Sigmoid colon (tissue), 3 donors: ENCODE data around the gene SRD5A1.

Experiments
- CTCF ChIP-seq, 4 experiments: fragments of 450-650 bp in 3 of 4; fragments of 200-600 bp in 1 of 4; IDR thresholded peaks; one replicate each; pipeline ENCODE4 v1.5.1; 2016 to 2019; ENCODE audit warnings: antibody characterized with exemption in 4 of 4, mild to moderate bottlenecking in 3 of 4, moderate library complexity in 2 of 4
- POLR2A ChIP-seq, 2 donors: fragments of 450-650 bp; IDR thresholded peaks; one replicate each; pipeline ENCODE4 v1.6.1; 2016; ENCODE audit warnings: antibody characterized with exemption in 2 of 2, mild to moderate bottlenecking in 2 of 2, moderate library complexity in 2 of 2

GRCh38 chr5:6660688-6661087 is 27.4 kb downstream of the SRD5A1 start:
- TF ChIP-seq CTCF (IDR thresholded peaks at IDR 0.05) (no peak), POLR2A (IDR thresholded peaks at IDR 0.05) (no peak)
